ENCODE data around the gene KCNMB3. TPM values are rescaled to one million over a fixed set of nuclear protein-coding genes. Genes with fewer than 3 reads are reported as not detected.

The KCNMB3 gene
- polyA plus RNA-seq, 1 donor from 2014 or later, result 0.16 TPM

GRCh38 chr3:179227349-179227748, 23.6 kb downstream of the KCNMB3 start:
- no peak overlapping the region for H3K4me2 ChIP-seq (ENCODE audit: low read length)
- H3K27ac ChIP-seq (ENCODE audit: low read length), result no peak overlapping the region
- H3F3A ChIP-seq (ENCODE audit: insufficient read depth, low read length, poor library complexity, severe bottlenecking), result no peaks in the 10 kb centered on the region
- peaks cover 6% of the 10 kb centered on the region for H3K36me3 ChIP-seq (ENCODE audit: insufficient read depth, low read length)
- H2AFZ ChIP-seq (ENCODE audit: low read depth, low read length), result no peak overlapping the region
- no peaks in the 10 kb centered on the region for H3K79me2 ChIP-seq (replicated peaks; ENCODE audit: insufficient read depth, low read length)
- no peak overlapping the region for H3K9ac ChIP-seq (ENCODE audit: low read length)
- no peaks in the 10 kb centered on the region for H3K27me3 ChIP-seq (ENCODE audit: insufficient read depth, low read depth, low read length)
- no peaks in the 10 kb centered on the region for H4K20me1 ChIP-seq (ENCODE audit: insufficient read depth)
- TF ChIP-seq POLR2AphosphoS5 (IDR thresholded peaks at IDR 0.05), result no peak
- TF ChIP-seq SMC3 (conservative IDR thresholded peaks at IDR 0.05; ENCODE audit: poor library complexity), result no peak
- TF ChIP-seq MXI1 (conservative IDR thresholded peaks at IDR 0.05; ENCODE audit: poor library complexity, severe bottlenecking), result no peak
- TF ChIP-seq REST (IDR thresholded peaks at IDR 0.05; ENCODE audit: borderline replicate concordance), result no peak
- no peak for TF ChIP-seq EP300 (conservative IDR thresholded peaks at IDR 0.05; ENCODE audit: poor library complexity, severe bottlenecking)
- no peak for TF ChIP-seq EZH2 (IDR thresholded peaks at IDR 0.05; ENCODE audit: borderline replicate concordance, insufficient read depth, low read length, poor library complexity, severe bottlenecking)
- no peak for TF ChIP-seq RAD21 (conservative IDR thresholded peaks at IDR 0.05)
- no peak for TF ChIP-seq CTCF (IDR thresholded peaks at IDR 0.05; ENCODE audit: poor library complexity, severe bottlenecking)
- no peak for TF ChIP-seq TAF1 (IDR thresholded peaks at IDR 0.05; ENCODE audit: low read depth)
- H3K9me2 ChIP-seq (ENCODE audit: insufficient read depth, low read length), result no peaks in the 10 kb centered on the region
- no peak overlapping the region for H3K4me3 ChIP-seq (ENCODE audit: low read length)
- H3K9me3 ChIP-seq (ENCODE audit: low read length), result no peaks in the 10 kb centered on the region

GRCh38 chr3:179224584-179224983, 26.3 kb downstream of the KCNMB3 start:
- Histone ChIP-seq H3F3A (ENCODE audit: insufficient read depth, low read length, poor library complexity, severe bottlenecking) (no peaks in the 10 kb centered on the region), H3K36me3 (ENCODE audit: insufficient read depth, low read length) (peaks cover 6% of the 10 kb centered on the region), H2AFZ (ENCODE audit: low read depth, low read length) (no peak overlapping the region), H3K9me2 (ENCODE audit: insufficient read depth, low read length) (no peaks in the 10 kb centered on the region), H3K27ac (ENCODE audit: low read length) (no peak overlapping the region), H3K9ac (ENCODE audit: low read length) (no peak overlapping the region), H3K4me3 (ENCODE audit: low read length) (no peak overlapping the region), H4K20me1 (ENCODE audit: insufficient read depth) (no peaks in the 10 kb centered on the region), H3K9me3 (ENCODE audit: low read length) (no peaks in the 10 kb centered on the region), H3K4me2 (ENCODE audit: low read length) (no peak overlapping the region), H3K79me2 (replicated peaks; ENCODE audit: insufficient read depth, low read length) (no peaks in the 10 kb centered on the region), H3K27me3 (ENCODE audit: insufficient read depth, low read depth, low read length) (no peaks in the 10 kb centered on the region)
- TF ChIP-seq TAF1 (IDR thresholded peaks at IDR 0.05; ENCODE audit: low read depth), result no peak
- TF ChIP-seq EZH2 (IDR thresholded peaks at IDR 0.05; ENCODE audit: borderline replicate concordance, insufficient read depth, low read length, poor library complexity, severe bottlenecking), result no peak
- no peak for TF ChIP-seq RAD21 (conservative IDR thresholded peaks at IDR 0.05)
- no peak for TF ChIP-seq REST (IDR thresholded peaks at IDR 0.05; ENCODE audit: borderline replicate concordance)
- no peak for TF ChIP-seq SMC3 (conservative IDR thresholded peaks at IDR 0.05; ENCODE audit: poor library complexity)
- no peak for TF ChIP-seq CTCF (IDR thresholded peaks at IDR 0.05; ENCODE audit: poor library complexity, severe bottlenecking)
- TF ChIP-seq MXI1 (conservative IDR thresholded peaks at IDR 0.05; ENCODE audit: poor library complexity, severe bottlenecking), result no peak
- no peak for TF ChIP-seq POLR2AphosphoS5 (IDR thresholded peaks at IDR 0.05)
- no peak for TF ChIP-seq EP300 (conservative IDR thresholded peaks at IDR 0.05; ENCODE audit: poor library complexity, severe bottlenecking)

All from neural cell (in vitro differentiated cells).